ENCODE data around the gene SCAMP1. TPM values are rescaled to one million over a fixed set of nuclear protein-coding genes. Genes with fewer than 3 reads are reported as not detected.

The SCAMP1 gene
- polyA plus RNA-seq, 3 donors = 5.4 to 52.4 (median 47.8) TPM

DNA sequence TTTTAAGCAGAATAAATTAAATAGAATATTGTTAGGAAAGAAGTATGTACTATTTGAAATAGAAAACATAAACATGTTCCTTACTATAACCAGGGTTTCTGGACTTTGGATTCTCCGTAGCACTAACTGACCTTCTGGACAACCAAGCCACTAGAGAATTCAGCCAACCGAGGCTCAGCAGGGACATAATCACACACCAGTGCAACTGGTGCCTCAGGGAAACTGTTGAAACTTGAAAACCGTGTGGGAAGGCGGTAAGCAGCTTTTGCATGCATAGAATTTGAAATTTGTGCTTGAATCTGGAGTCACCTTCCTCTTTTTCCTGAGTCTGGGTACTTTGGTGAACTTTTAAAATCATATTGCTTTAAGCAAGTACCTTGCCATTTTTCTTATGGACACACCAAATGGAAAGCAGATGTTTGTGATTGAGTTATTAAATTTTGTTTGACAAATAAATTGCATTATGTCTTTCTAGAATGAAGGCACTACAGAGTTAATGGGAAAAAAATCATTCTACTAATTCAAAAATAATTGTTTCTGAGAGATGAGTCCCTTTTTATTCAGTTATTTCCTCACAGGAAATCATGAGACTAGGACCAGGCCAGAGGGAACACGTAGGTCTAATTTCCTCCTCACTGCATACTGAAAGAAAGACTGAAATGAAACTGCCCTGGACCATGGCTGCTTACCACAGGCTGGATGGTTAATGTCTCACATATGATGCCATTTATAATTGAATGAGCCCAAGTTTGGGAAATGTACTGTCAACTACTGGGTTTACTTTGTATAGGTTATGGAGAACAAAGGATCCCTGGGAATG lies 20.6 kb upstream of the SCAMP1 start:
- intact Hi-C loops (cut with micrococcal nuclease) = no loop called here
- Mint-ChIP-seq H3K36me3 (peaks cover 0 to 4% of the 10 kb centered on the region in 2 donors), H3K27me3 (ENCODE audit: low read depth in 3 of 3) (peaks cover 0 to 2% (median 1%) of the 10 kb centered on the region in 3 donors), H3K27ac (peak overlapping the region in 3 of 7 donors; percentile 43 to 78 (median 47)), H3K4me1 (peaks cover 22% of the 10 kb centered on the region), H3K4me3 (no peak overlapping the region), H3K9me3 (peaks cover 19 to 29% (median 26%) of the 10 kb centered on the region in 7 donors)
- peak in 2 of 3 donors; percentile 10 to 17 for DNase-seq
- Histone ChIP-seq H3K4me1 (ENCODE audit: control insufficient read depth in 1 of 2, insufficient read depth in 2 of 2, low read length in 2 of 2) (peaks cover 12 to 15% of the 10 kb centered on the region in 2 donors), H3K27ac (ENCODE audit: low read depth in 1 of 2, low read length in 2 of 2) (peak overlapping the region in 1 of 2 donors; percentile 60), H3K4me2 (replicated peaks; ENCODE audit: extremely low read depth, low read length, poor library complexity, severe bottlenecking) (no peak overlapping the region), H2AFZ (ENCODE audit: insufficient read depth, low read depth, low read length, poor library complexity, severe bottlenecking) (peak overlapping the region; percentile 36), H3K4me3 (replicated peaks in 1 of 3; ENCODE audit: low read depth in 2 of 3, low read length in 3 of 3) (no peak overlapping the region), H3K79me2 (ENCODE audit: insufficient read depth, low read length) (no peaks in the 10 kb centered on the region), H3K9me3 (replicated peaks in 1 of 2; ENCODE audit: control insufficient read depth in 1 of 2, insufficient read depth in 1 of 2, low read length in 2 of 2) (peaks cover 12 to 16% of the 10 kb centered on the region in 2 donors), H3K27me3 (ENCODE audit: control insufficient read depth in 2 of 2, insufficient read depth in 2 of 2, low read length in 2 of 2) (no peaks in the 10 kb centered on the region), H3K36me3 (replicated peaks in 1 of 2; ENCODE audit: control insufficient read depth in 1 of 2, insufficient read depth in 2 of 2, low read length in 2 of 2) (no peaks in the 10 kb centered on the region), H4K20me1 (ENCODE audit: insufficient read depth, low read length) (no peaks in the 10 kb centered on the region), H3K9ac (ENCODE audit: insufficient read depth, low read length, poor library complexity, severe bottlenecking) (no peak overlapping the region)
- TF ChIP-seq CTCF (IDR thresholded peaks at IDR 0.05) = no peak
- WGBS (ENCODE audit: insufficient coverage) = 100% methylated on average over 1 of the region's 5 CpGs

- Histone ChIP-seq H3K9ac (ENCODE audit: insufficient read depth, low read length, poor library complexity, severe bottlenecking) (no peak overlapping the region), H3K79me2 (ENCODE audit: insufficient read depth, low read length) (no peaks in the 10 kb centered on the region), H3K4me3 (replicated peaks in 1 of 3; ENCODE audit: low read depth in 2 of 3, low read length in 3 of 3) (no peak overlapping the region), H4K20me1 (ENCODE audit: insufficient read depth, low read length) (no peaks in the 10 kb centered on the region), H3K27me3 (ENCODE audit: control insufficient read depth in 2 of 2, insufficient read depth in 2 of 2, low read length in 2 of 2) (no peaks in the 10 kb centered on the region), H2AFZ (ENCODE audit: insufficient read depth, low read depth, low read length, poor library complexity, severe bottlenecking) (no peak overlapping the region), H3K9me3 (replicated peaks in 1 of 2; ENCODE audit: control insufficient read depth in 1 of 2, insufficient read depth in 1 of 2, low read length in 2 of 2) (peaks cover 12 to 16% of the 10 kb centered on the region in 2 donors), H3K4me1 (ENCODE audit: control insufficient read depth in 1 of 2, insufficient read depth in 2 of 2, low read length in 2 of 2) (peaks cover 12 to 15% of the 10 kb centered on the region in 2 donors), H3K27ac (ENCODE audit: low read depth in 1 of 2, low read length in 2 of 2) (no peak overlapping the region), H3K4me2 (replicated peaks; ENCODE audit: extremely low read depth, low read length, poor library complexity, severe bottlenecking) (no peak overlapping the region), H3K36me3 (replicated peaks in 1 of 2; ENCODE audit: control insufficient read depth in 1 of 2, insufficient read depth in 2 of 2, low read length in 2 of 2) (no peaks in the 10 kb centered on the region)
- Mint-ChIP-seq H3K36me3 (peaks cover 0 to 4% of the 10 kb centered on the region in 2 donors), H3K4me3 (no peak overlapping the region), H3K9me3 (peaks cover 17 to 27% (median 22%) of the 10 kb centered on the region in 7 donors), H3K27me3 (ENCODE audit: low read depth in 3 of 3) (peaks cover 1 to 3% (median 3%) of the 10 kb centered on the region in 3 donors), H3K4me1 (peaks cover 21% of the 10 kb centered on the region), H3K27ac (no peak overlapping the region)
- TF ChIP-seq CTCF (IDR thresholded peaks at IDR 0.05) = no peak
- no peak for DNase-seq
- intact Hi-C loops (cut with micrococcal nuclease) = no loop called here
- no CpG with 5 or more reads among the region's 3 CpGs for WGBS (ENCODE audit: insufficient coverage)
Measured at GRCh38 chr5:78341440-78341839, 19.0 kb upstream of the SCAMP1 start.

Data from CD14-positive monocyte (primary cell).